SK-N-SH treated with all-trans-retinoic acid at 6 μM for 48 hours (cell line): Measurements from ENCODE around the gene GAK.

ENCODE experiments used
- ATAC-seq: fragments of 200-7000 bp; cut with Tn5 transposase; 3 replicates; pipeline ENCODE4 v1.9.1; 2020; ENCODE audit warnings: mild to moderate bottlenecking, moderate library complexity
- BACH2 ChIP-seq: fragments of 250-450 bp; sonication (Bioruptor Pico); IDR thresholded peaks from 2 replicates; pipeline ENCODE4 v1.9.0; 2021; ENCODE audit warnings: mild to moderate bottlenecking, borderline replicate concordance
- CREB5 ChIP-seq: fragments of 250-450 bp; sonication (Bioruptor Pico); IDR thresholded peaks from 2 replicates; pipeline ENCODE4 v1.5.1; 2020; ENCODE audit warnings: low read depth, mild to moderate bottlenecking, moderate library complexity
- CSDC2 ChIP-seq: fragments of 250-450 bp; sonication (Bioruptor Pico); IDR thresholded peaks from 2 replicates; pipeline ENCODE4 v1.5.0; 2020; ENCODE audit warnings: mild to moderate bottlenecking, moderate library complexity
- ESRRG ChIP-seq: fragments of 250-450 bp; sonication (Bioruptor Pico); IDR thresholded peaks from 2 replicates; pipeline ENCODE4 v1.6.1; 2021; ENCODE audit warnings: mild to moderate bottlenecking
- GLIS3 ChIP-seq: fragments of 250-450 bp; sonication (Bioruptor Pico); IDR thresholded peaks from 2 replicates; pipeline ENCODE4 v1.5.0; 2020; ENCODE audit warnings: mild to moderate bottlenecking, moderate library complexity
- ISL1 ChIP-seq: fragments of 250-450 bp; sonication (Bioruptor Pico); IDR thresholded peaks from 2 replicates; pipeline ENCODE4 v2.1.2; 2022; ENCODE audit warnings: mild to moderate bottlenecking, moderate library complexity
- OSR1 ChIP-seq: fragments of 250-450 bp; sonication (Bioruptor Pico); IDR thresholded peaks from 2 replicates; pipeline ENCODE4 v1.8.0; 2022; ENCODE audit warnings: moderate library complexity, mild to moderate bottlenecking, inconsistent platforms
- PATZ1 ChIP-seq: fragments of 250-450 bp; sonication (Bioruptor Pico); IDR thresholded peaks from 2 replicates; pipeline ENCODE4 v1.8.0; 2020; ENCODE audit warnings: mild to moderate bottlenecking, moderate library complexity, borderline replicate concordance
- POU6F1 ChIP-seq: fragments of 250-450 bp; sonication (Bioruptor Pico); IDR thresholded peaks from 2 replicates; pipeline ENCODE4 v1.8.0; 2021; ENCODE audit warnings: low read depth, mild to moderate bottlenecking, moderate library complexity, borderline replicate concordance
- RARB ChIP-seq: fragments of 250-450 bp; sonication (Bioruptor Pico); IDR thresholded peaks from 2 replicates; pipeline ENCODE4 v1.8.0; 2021; ENCODE audit warnings: mild to moderate bottlenecking, moderate library complexity
- SNAI2 ChIP-seq: fragments of 250-450 bp; sonication (Bioruptor Pico); IDR thresholded peaks from 2 replicates; pipeline ENCODE4 v1.5.0; 2020; ENCODE audit warnings: mild to moderate bottlenecking, moderate library complexity
- TCF4 ChIP-seq: fragments of 250-450 bp; sonication (Bioruptor Pico); IDR thresholded peaks from 2 replicates; pipeline ENCODE4 v1.8.0; 2021; ENCODE audit warnings: mild to moderate bottlenecking, moderate library complexity, borderline replicate concordance
- TOX ChIP-seq: fragments of 250-450 bp; sonication (Bioruptor Pico); IDR thresholded peaks from 2 replicates; pipeline ENCODE4 v1.8.0; 2021; ENCODE audit warnings: mild to moderate bottlenecking, moderate library complexity, borderline replicate concordance
- TSHZ2 ChIP-seq: fragments of 250-450 bp; sonication (Bioruptor Pico); IDR thresholded peaks from 2 replicates; pipeline ENCODE4 v1.5.0; 2020; ENCODE audit warnings: mild to moderate bottlenecking, moderate library complexity
- ZC3H10 ChIP-seq: fragments of 250-450 bp; sonication (Bioruptor Pico); IDR thresholded peaks from 2 replicates; pipeline ENCODE4 v1.5.1; 2021; ENCODE audit warnings: mild to moderate bottlenecking, moderate library complexity
- ZFP3 ChIP-seq: fragments of 250-450 bp; sonication (Bioruptor Pico); IDR thresholded peaks from 2 replicates; pipeline ENCODE4 v1.5.0; 2020; ENCODE audit warnings: mild to moderate bottlenecking, moderate library complexity
- ZFP30 ChIP-seq: fragments of 450-650 bp; formaldehyde crosslinking; IDR thresholded peaks from 2 replicates; pipeline ENCODE4 v1.5.0; 2022; ENCODE audit warnings: mild to moderate bottlenecking, moderate library complexity
- ZNF8 ChIP-seq: fragments of 450-650 bp; formaldehyde crosslinking; IDR thresholded peaks from 2 replicates; pipeline ENCODE4 v1.5.0; 2020; ENCODE audit warnings: mild to moderate bottlenecking, moderate library complexity

GAK gene

GRCh38 chr4:964346-965025, 32.4 kb upstream of the GAK start:
- TF ChIP-seq TSHZ2 (CRISPR knock-in tag), result no peak
- no peak for TF ChIP-seq BACH2 (CRISPR knock-in tag)
- TF ChIP-seq ZFP30 (CRISPR knock-in tag), result no peak
- TF ChIP-seq ZFP3, result no peak
- TF ChIP-seq ZNF8, result no peak
- TF ChIP-seq TOX (CRISPR knock-in tag), result no peak
- no peak for TF ChIP-seq POU6F1 (CRISPR knock-in tag)
- TF ChIP-seq OSR1 (CRISPR knock-in tag), result no peak
- TF ChIP-seq CREB5, result no peak
- ATAC-seq, result no peak

GRCh38 chr4:963276-964225, 31.4 kb upstream of the GAK start:
- TF ChIP-seq TOX (CRISPR knock-in tag) (no peak), GLIS3 (no peak), ZFP3 (no peak), PATZ1 (CRISPR knock-in tag) (no peak), TSHZ2 (CRISPR knock-in tag) (no peak), ISL1 (CRISPR knock-in tag) (no peak), POU6F1 (CRISPR knock-in tag) (no peak), TCF4 (no peak), ZC3H10 (CRISPR knock-in tag) (no peak), OSR1 (CRISPR knock-in tag) (no peak), ZNF8 (no peak), CSDC2 (CRISPR knock-in tag) (no peak), SNAI2 (CRISPR knock-in tag) (no peak), ESRRG (CRISPR knock-in tag) (no peak), RARB (CRISPR knock-in tag) (no peak)
- ATAC-seq, result no peak
